ENCODE results near the gene TPD52L1.

DNA sequence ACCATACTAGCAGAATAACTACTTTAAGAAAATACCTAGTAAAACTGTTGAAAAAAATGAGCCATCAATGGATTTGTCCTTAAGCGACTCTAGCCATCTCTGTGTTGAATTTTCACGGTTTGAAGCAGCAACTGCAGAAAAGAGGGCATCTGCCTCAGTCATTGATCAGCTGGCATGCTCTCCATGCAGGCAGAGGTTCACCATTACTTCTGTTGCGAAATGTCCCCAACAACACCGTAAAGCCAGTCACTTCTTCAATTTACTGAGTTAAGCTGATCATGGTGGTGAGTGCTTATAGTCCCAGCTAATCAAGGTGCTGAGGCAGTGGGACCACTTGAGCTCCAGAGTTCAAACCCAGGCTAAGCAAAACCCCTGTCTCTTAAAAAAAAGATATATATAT, 11.1 kb downstream of the TPD52L1 start:
- TF ChIP-seq CTCF (IDR thresholded peaks at IDR 0.05; ENCODE audit: extremely low read depth in 1 of 2, insufficient read depth in 1 of 2, low read depth in 1 of 2, low read length in 2 of 2) (no peak), EZH2 (IDR thresholded peaks at IDR 0.05; ENCODE audit: borderline replicate concordance, low read depth, low read length, severe bottlenecking) (no peak), POLR2AphosphoS5 (IDR thresholded peaks at IDR 0.05; ENCODE audit: insufficient read depth, low read depth, low read length) (no peak), POLR2A (IDR thresholded peaks at IDR 0.05; ENCODE audit: low read depth, low read length) (no peak), MAX (IDR thresholded peaks at IDR 0.05; ENCODE audit: insufficient read depth, insufficient read length) (no peak)

Measured in endothelial cell of umbilical vein (primary cell).